GM10248 (cell line): Measurements from ENCODE around the gene UHRF2.
A peak's percentile ranks its signal among the peaks of the same experiment; 100 is the strongest.

ENCODE experiments used
- CTCF ChIA-PET: fragments of 300-600 bp; sonication (Branson Sonifier 250); formaldehyde crosslinking; extraction: SDS; loops from one replicate; lab custom pipeline; 2021; ENCODE audit warnings: antibody characterized with exemption; lab: Yijun Ruan, JAX
- POLR2A ChIA-PET: fragments of 350-650 bp; sonication (Branson Sonifier 250); formaldehyde crosslinking; extraction: SDS; loops from one replicate; lab custom pipeline; 2020; ENCODE audit warnings: antibody characterized with exemption; lab: Yijun Ruan, JAX
- DNase-seq: peaks from one replicate; pipeline ENCODE4 v3.0.0; 2012; ENCODE audit errors: extremely low spot score
- TF ChIP-seq, protein P1 (sequence below): IDR thresholded peaks from 2 replicates; pipeline ENCODE4 v1.5.1; 2012; ENCODE audit warnings: mild to moderate bottlenecking, low read depth; ENCODE audit errors: extremely low read depth, missing control alignments, control extremely low read depth

Gene UHRF2

DNA sequence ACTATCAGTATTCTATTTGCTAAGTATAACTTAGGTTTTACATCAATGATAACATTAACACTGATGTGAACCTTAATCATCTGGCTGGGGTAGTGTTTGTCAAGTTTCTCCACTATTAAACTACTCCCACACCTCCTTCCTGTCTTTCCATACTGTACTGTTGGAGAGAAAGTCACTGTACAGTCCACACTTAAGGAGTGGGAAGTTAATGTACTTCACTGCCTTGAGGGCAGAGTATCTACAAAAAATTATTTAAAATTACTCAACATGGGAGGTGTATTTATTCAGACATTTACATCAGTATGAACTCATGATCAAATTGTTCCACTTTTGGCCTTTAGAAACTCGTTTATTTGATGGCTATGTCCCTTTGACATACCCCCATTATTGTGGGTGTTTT lies 11.9 kb downstream of the UHRF2 start:
- no peak for DNase-seq
- ChIA-PET POLR2A (interaction anchor here (0.6 kb wide), 2 partner anchors 17 to 319 kb away, joined by 3 read pairs; no protein-coding TSS in a partner anchor), CTCF (interaction anchor here (2.6 kb wide), 1 partner anchor 10 kb away, joined by 18 read pairs; no protein-coding TSS in a partner anchor)
- TF ChIP-seq, protein P1, sequence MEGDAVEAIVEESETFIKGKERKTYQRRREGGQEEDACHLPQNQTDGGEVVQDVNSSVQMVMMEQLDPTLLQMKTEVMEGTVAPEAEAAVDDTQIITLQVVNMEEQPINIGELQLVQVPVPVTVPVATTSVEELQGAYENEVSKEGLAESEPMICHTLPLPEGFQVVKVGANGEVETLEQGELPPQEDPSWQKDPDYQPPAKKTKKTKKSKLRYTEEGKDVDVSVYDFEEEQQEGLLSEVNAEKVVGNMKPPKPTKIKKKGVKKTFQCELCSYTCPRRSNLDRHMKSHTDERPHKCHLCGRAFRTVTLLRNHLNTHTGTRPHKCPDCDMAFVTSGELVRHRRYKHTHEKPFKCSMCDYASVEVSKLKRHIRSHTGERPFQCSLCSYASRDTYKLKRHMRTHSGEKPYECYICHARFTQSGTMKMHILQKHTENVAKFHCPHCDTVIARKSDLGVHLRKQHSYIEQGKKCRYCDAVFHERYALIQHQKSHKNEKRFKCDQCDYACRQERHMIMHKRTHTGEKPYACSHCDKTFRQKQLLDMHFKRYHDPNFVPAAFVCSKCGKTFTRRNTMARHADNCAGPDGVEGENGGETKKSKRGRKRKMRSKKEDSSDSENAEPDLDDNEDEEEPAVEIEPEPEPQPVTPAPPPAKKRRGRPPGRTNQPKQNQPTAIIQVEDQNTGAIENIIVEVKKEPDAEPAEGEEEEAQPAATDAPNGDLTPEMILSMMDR: no peak

DNA sequence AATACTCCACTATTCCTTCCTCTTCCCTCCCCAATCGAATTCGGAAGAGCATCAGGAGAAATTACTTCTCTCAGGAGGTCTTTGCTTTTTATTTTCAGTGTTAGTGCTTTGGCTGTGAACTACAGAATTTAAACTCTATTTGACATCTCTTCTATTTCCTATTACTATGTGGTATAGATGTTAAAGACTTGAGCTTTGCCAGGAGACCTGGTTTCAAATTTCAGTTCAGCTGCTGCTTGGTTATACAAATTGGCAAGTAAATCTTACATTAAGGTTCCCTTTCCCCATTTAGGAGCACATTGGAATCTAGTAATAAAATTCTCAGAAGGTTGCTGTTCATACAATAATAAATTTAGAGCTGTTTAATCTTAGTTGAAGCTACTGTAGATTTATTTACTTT lies 13.1 kb downstream of the UHRF2 start:
- DNase-seq: no peak
- ChIA-PET POLR2A (interaction anchor here (0.6 to 1.8 kb wide), 2 partner anchors 12 to 14 kb away, joined by 3 to 5 read pairs; partner anchors contain the start of gene UHRF2), CTCF (interaction anchor here (1.2 to 2.6 kb wide), 4 partner anchors 11 to 372 kb away, joined by 3 to 18 read pairs (median 5); no protein-coding TSS in a partner anchor)

DNA sequence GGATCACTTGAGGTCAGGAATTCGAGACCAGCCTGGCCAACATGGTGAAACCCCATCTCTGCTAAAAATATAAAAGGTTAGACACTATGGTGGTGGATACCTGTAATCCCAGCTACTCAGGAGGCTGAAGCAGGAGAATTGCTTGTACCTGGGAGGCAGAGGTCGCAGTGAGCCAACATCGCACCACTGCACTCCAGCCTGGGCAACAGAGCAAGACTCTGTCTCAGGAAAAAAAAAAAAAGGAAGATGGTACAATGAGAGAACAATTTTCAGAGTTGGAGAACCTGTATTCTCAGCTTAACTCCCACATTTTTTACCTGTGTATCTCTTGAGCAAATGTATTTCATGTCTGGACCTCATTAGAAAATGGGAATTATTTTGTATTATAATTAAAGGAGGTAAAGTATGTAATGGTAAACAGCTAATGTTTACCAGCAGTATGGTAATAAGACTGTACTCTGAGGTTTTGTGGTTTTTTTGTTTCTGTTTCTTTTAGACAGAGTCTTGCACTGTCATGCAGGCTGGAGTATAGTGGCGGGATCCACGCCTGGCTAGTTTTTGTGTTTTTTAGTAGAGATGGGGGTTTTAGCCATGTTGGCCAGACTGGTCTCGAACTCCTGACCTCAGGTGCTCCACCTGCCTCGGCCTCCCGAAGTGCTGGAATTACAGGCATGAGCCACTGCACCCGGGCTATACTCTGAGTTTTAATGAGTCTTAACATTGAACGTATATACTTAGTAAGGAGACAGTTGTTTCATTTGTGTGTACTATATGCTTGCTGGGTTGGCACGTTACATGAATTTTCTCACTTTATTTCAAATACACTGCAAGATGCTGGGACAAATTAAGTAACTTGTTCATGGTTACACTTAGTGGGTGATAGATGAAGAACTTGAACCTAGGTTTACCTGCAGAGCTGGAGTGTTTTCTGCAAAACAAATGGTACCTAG lies 16.2 kb downstream of the UHRF2 start:
- TF ChIP-seq, protein P1: no peak
- DNase-seq: peak; percentile 37
- ChIA-PET CTCF (interaction anchor here (0.7 to 1.4 kb wide), 3 partner anchors 12 to 596 kb away, joined by 3 to 6 read pairs (median 4); no protein-coding TSS in a partner anchor), POLR2A (interaction anchor here (0.6 to 1.5 kb wide), 2 partner anchors 12 to 15 kb away, joined by 3 to 8 read pairs; no protein-coding TSS in a partner anchor)

More for the DNA sequence above, 13.1 kb downstream of the UHRF2 start:
- TF ChIP-seq, protein P1: no peak

DNA sequence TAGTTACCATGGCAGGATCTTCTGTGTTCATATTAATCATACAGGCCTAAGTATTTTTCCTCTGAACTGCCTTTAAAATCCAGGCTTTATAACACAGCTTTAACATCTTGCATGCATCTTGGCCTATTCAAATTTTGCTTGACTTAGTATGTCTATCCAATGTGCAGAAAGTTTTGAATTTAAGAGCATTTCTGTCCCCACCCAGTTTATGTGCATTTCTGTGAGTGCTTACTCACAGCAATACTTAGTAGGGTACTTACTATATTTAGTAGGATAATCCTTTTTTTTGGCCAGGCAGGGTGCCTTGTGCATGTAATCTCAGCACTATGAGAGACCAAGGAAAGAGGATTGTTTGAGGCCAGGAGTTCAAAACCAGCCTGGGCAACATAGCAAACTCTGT lies 18.0 kb downstream of the UHRF2 start:
- no peak for DNase-seq
- ChIA-PET POLR2A (interaction anchor here (2.1 kb wide), 1 partner anchor 17 kb away, joined by 7 read pairs; no protein-coding TSS in a partner anchor), CTCF (interaction anchor here (0.8 to 1.4 kb wide), 3 partner anchors 9 to 18 kb away, joined by 3 to 5 read pairs (median 4); partner anchors contain the start of gene UHRF2)
- TF ChIP-seq, protein P1: no peak

DNA sequence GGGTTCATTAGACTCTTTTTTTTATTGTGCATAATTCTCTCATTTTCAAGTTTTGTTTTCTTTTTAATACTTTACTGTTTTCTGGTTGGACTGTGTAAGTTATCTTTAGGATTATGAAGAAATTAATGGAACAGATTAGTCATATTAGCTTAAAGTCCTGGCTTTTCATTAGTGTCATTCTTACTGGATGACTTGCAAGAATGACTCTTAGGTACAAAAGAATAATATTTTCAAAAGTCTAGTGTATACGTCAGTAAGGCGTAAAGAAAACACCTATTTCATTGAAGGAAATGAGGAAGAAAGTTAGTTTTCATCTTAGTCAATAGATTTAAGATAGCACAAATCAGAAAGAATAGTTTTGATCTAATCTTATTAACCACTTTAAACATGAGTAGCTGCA lies 20.4 kb downstream of the UHRF2 start:
- no peak for DNase-seq
- CTCF ChIA-PET: interaction anchor here (0.7 to 1.5 kb wide), 3 partner anchors 9 to 47 kb away, joined by 3 to 5 read pairs (median 3); no protein-coding TSS in a partner anchor
- POLR2A ChIA-PET: interaction anchor here (0.7 kb wide), 1 partner anchor 9 kb away, joined by 3 read pairs; no protein-coding TSS in a partner anchor
- TF ChIP-seq, protein P1: no peak
